HG02938 (cell line): ENCODE results near the gene RPL13.
"Not testable (repeated sequence)": the region's sequence is repeated elsewhere in the genome, so short reads cannot be mapped to it uniquely, and the experiment has no call there.

ENCODE experiments used
- ATAC-seq: cut with Tn5 transposase; IDR thresholded peaks from one replicate; pipeline ENCODE4 v1.9.1; 2021; ENCODE audit warnings: mild to moderate bottlenecking, moderate library complexity; ENCODE audit not compliant: unreplicated experiment

RPL13 gene

DNA sequence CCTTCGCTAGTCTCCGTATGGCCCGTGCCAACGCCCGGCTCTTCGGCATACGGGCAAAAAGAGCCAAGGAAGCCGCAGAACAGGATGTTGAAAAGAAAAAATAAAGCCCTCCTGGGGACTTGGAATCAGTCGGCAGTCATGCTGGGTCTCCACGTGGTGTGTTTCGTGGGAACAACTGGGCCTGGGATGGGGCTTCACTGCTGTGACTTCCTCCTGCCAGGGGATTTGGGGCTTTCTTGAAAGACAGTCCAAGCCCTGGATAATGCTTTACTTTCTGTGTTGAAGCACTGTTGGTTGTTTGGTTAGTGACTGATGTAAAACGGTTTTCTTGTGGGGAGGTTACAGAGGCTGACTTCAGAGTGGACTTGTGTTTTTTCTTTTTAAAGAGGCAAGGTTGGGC is 2.5 kb downstream of the RPL13 start:
- ATAC-seq: no peak

GRCh38 chr16:89563639-89564392 is 3.3 kb downstream of the RPL13 start:
- no peak for ATAC-seq

DNA sequence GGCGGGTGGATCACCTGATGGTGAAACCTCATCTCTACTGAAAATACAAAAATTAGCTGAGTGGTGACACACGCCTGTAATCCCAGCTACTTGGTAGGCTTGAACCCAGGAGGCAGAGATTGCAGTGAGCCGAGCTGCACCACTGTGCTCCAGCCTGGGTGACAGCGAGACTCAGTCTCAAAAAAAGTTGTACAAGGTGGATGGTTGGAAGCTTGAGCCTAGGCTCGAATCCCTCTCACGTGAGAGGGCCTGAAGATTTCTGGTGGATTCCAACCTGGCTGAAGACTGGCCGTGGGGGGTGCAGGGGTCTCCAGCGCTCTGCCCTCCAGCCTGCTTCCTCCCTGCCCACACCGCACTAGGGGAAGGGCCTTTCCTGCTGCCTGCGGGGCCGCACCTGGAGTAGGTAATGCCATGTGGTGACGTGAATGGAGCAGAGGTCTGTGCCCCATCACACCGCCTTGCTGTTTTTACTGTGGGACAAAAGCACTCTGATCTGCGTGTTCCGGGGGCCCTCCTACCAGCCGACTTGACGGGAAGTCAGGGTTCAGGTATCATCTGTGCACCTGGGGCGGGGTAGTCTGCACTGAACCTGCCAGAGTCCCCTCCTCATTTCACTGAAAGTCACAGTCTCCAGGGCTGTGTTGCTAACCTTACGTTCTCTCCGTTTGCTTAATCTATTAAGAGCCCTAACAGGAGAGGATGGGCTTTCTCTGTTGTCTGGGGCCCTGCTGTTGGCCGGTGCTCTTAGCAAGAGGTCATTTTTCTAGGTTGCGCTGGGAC is 4.2 kb downstream of the RPL13 start:
- ATAC-seq: no peak

DNA sequence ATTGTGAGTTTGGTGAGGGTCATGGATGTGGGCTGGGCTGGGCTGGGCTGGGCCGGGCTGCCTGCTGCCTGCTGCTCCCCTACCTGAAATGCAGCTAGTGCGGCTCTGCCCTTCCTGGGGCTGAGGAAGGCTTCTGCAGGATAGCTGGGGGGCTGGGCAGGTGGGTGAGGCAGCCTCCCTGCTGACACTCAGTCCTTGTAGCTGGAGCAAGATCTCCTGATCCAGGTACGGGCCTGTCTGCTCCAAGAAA is 4.7 kb downstream of the RPL13 start:
- no peak for ATAC-seq

DNA sequence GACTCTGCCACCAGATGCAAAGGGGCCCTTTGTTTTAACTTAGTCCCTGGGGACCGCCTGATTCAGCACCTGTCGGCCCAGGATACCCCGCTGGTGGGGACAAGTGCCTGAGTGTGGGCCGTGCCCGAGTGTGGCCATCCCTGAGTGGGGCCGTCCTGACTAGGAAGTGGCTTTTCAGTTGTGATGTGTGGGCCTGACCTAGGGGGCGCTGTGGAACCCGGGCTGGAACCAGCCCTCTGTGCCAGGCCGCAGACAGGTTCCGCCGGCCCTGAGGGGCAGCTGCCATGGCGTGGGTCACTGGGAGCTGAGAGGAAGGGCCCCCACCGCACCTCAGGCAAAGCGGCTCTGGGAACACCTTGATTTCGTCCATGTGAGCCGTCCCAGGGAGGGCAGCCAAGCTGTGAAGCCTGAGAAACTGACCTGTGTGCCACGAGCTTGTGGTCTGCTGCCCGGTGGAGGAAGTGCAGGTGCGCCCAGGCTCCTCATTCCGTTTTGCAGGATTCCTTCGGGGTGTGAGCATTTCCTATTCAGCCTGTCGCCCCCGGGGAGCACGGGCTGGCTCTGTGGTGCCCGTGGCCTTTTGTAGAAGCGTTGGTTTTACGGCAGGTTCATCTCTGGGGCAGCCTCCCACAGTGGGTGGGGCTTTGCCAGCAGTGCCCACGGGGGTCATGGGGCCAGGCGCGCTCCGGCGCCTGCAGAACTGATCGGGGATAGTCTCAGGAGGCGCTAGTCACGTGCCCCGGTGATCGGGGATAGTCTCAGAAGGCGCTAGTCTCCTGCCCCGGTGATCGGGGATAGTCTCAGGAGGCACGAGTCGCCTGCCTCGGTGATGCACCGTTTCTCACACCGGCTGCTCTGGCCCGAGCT is 5.3 kb downstream of the RPL13 start:
- no peak for ATAC-seq

GRCh38 chr16:89567656-89568594 is 7.4 kb downstream of the RPL13 start:
- no peak for ATAC-seq

- no peak for ATAC-seq
Measured at GRCh38 chr16:89569506-89570341, 9.2 kb downstream of the RPL13 start.

GRCh38 chr16:89570342-89570923 is 10.0 kb downstream of the RPL13 start:
- no peak for ATAC-seq

- ATAC-seq: not testable (repeated sequence)
Measured at GRCh38 chr16:89570983-89571598, 10.6 kb downstream of the RPL13 start.

DNA sequence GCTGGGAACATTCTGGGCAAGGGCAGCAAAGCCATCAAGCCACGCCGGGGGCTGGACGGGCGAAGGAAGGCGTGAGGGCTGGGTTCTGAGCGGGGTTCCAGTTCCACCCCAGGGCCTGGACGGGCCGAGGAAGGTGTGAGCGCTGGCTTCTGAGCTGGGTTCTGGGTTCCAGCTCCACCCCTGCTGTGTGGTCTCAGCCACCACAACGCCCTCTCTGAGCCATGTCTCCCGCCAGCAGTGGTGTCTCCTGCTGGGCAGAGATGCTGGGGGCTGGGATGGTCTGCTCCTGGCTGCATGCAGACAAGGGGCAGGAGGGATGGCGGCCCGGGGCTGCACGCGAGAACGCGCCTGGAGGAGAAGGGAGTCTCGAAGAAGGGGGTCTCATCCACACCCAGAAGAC is 11.2 kb downstream of the RPL13 start:
- ATAC-seq: no peak

- ATAC-seq: no peak
Measured at GRCh38 chr16:89572073-89572484, 11.6 kb downstream of the RPL13 start.

- no peak for ATAC-seq
Measured at GRCh38 chr16:89572485-89573205, 12.2 kb downstream of the RPL13 start.

DNA sequence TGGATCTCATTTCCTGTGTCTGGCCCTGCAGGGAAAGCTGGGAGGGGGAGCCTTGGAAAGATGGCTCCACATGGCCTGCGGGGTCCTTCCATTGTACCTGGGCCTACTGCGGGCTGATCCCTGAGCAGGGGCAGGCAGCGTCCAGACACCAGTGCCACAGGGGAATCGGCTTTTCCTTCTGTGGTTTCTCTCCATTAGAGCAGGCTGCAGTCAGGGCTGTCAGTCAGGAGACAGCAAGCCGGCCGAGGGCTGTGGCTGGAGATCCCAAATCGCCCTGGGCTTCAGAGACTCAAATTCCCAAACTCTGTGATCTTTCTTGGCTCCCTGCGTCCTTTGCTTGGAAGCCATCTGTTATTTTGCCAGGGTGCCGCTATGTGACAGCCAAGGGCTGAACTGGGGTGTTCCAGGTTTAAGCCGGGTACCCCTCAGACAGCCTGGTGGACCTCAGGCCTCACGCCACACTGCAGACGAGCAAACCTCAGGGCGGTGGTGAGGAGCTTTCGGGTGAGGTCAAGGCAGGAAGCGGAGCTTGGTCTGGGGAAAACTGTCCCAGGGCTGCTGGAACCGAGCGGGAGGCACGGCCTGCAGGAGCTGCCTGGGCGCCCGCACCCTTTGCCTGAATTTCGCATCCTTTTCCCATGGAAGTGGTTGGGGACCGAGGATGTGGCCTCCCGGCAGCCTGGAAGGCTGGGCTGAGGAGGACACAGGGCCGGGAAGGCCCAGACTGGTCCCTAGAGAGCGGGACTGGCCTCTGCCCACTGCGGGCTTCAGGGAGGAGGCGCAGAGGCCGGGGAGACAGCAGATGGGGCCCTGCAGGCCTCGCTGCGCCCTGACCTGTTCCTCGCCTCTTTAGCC is 13.6 kb downstream of the RPL13 start:
- ATAC-seq: no peak

DNA sequence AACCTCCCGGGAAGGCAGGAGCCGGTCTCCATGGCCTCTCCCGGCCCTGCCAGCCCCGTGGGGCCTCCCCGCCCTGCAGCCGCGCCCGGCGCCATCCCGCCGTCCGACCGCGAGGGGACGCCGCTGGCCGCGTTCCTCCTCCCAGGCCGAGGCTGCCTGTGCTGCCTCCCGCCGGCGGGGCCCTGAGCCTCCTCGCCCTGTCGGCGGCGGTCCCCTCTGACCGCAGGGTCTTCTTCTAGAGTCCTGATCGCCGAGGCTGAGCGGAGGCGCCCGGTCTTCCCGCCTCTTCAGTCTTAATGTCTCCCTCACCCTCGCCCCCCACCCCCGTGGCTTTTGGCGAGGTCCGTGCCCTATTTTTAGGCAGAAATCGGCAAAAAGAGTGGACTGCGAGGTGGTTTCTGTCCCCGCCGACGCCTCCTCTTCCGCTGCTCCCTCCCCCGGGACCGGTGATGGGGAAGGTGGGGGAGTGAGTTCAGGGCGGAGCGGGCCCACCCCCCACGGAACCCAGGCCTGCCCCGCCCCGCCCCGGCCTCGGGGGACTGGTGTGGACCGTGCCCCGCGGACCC is 14.3 kb downstream of the RPL13 start:
- no peak for ATAC-seq

DNA sequence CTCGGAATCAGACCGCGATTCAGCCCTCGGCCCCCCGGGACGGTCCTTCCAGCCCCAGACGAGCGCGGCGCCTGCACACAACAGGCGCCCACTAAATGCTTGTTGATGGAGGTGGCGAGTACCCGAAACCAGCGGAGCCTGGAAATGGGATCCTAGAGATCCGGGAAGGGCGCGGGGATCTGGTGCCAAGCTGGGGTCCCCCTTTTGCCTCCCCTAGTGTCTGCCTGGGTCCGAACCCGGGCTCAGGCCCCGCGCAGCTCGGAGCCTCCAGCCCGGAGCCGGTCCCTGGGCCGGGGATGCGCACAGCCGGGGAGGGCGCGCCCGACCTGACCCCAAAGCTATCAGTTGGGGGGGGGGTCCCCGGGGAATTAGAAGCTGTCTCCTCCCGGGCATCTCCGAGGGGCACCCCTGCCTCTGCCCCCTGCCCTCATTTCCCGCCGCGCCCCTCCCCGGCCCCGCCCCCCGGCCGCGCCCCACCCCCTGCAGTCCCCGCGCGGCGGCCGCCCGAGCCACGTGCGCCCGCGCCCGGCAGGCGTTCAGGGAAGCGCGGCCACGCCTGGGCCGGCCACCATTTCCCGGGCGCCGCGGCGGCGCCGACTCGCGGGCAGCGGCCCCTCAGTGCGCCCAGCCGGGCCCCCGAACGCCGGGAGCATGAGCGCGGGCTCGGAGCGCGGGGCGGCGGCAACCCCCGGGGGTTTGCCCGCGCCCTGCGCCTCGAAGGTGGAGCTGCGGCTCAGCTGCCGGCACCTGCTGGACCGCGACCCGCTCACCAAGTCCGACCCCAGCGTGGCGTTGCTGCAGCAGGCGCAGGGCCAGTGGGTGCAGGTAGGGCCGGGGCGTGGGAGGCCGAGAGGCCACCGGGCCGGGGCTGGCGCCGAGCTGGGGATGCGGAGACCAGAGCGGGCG is 15.0 kb downstream of the RPL13 start, which contains the start of gene CPNE7:
TSS of gene CPNE7 (plus strand) at position 512 of the 906 bp plus-strand sequence. CDS start at position 652, 140 bp downstream.
- ATAC-seq: no peak
